Thoracic aorta (tissue), 2 donors: ENCODE measurements around the gene EIF4EBP2. TPM values are rescaled to one million over a fixed set of nuclear protein-coding genes. Genes with fewer than 3 reads are reported as not detected.

Experiments used
- ATAC-seq: fragments of 150-250 bp; one replicate; pipeline ENCODE4 v1.8.0; 2017; ENCODE audit warnings: low read depth; ENCODE audit not compliant: insufficient number of reproducible peaks, low FRiP score
- DNase-seq: peaks from one replicate; pipeline ENCODE4 v3.0.0-alpha.2; 2020; ENCODE audit warnings: low spot score
- H3K27ac ChIP-seq, 2 donors: fragments of 200-600 bp; sonication (generic); 1 replicate in 1 of 2; 2 replicates in 1 of 2; pipeline ENCODE4 v1.5.1; 2016; ENCODE audit warnings: mild to moderate bottlenecking in 2 of 2, moderate library complexity in 2 of 2
- H3K27me3 ChIP-seq: fragments of 200-600 bp; sonication (generic); replicated peaks from 2 replicates; pipeline ENCODE4 v1.6.0; 2016; ENCODE audit warnings: mild to moderate bottlenecking; ENCODE audit not compliant: insufficient read depth
- H3K36me3 ChIP-seq: fragments of 200-600 bp; sonication (generic); one replicate; pipeline ENCODE4 v1.5.1; 2016
- H3K4me1 ChIP-seq, 2 donors: fragments of 200-600 bp; sonication (generic); 1 replicate in 1 of 2; 2 replicates in 1 of 2; pipeline versions ENCODE4 v1.5.1 to v1.6.0; 2016; ENCODE audit warnings: low read depth in 2 of 2, mild to moderate bottlenecking in 1 of 2; ENCODE audit not compliant: control insufficient read depth in 1 of 2
- H3K4me3 ChIP-seq: fragments of 200-600 bp; sonication (generic); 2 replicates; pipeline ENCODE4 v1.5.1; 2016; ENCODE audit warnings: mild to moderate bottlenecking
- H3K9me3 ChIP-seq: fragments of 200-600 bp; sonication (generic); 2 replicates; pipeline ENCODE4 v1.5.1; 2016
- total RNA-seq, 2 donors: library from RNA; depleted of rRNA; stranded (reverse); fragments of >200 nt; gene quantifications; one replicate each; pipeline versions ENCODE4 v1.1.0 to v1.2.3, GENCODE V29; 2016
- TF ChIP-seq, protein P1 (sequence below): fragments of 200-600 bp; sonication (generic); IDR thresholded peaks from one replicate; pipeline ENCODE4 v1.5.1; 2019; ENCODE audit warnings: antibody characterized with exemption

The EIF4EBP2 gene
- total RNA-seq, 2 donors from 2014 or later = 52.8 to 60.0 TPM

DNA sequence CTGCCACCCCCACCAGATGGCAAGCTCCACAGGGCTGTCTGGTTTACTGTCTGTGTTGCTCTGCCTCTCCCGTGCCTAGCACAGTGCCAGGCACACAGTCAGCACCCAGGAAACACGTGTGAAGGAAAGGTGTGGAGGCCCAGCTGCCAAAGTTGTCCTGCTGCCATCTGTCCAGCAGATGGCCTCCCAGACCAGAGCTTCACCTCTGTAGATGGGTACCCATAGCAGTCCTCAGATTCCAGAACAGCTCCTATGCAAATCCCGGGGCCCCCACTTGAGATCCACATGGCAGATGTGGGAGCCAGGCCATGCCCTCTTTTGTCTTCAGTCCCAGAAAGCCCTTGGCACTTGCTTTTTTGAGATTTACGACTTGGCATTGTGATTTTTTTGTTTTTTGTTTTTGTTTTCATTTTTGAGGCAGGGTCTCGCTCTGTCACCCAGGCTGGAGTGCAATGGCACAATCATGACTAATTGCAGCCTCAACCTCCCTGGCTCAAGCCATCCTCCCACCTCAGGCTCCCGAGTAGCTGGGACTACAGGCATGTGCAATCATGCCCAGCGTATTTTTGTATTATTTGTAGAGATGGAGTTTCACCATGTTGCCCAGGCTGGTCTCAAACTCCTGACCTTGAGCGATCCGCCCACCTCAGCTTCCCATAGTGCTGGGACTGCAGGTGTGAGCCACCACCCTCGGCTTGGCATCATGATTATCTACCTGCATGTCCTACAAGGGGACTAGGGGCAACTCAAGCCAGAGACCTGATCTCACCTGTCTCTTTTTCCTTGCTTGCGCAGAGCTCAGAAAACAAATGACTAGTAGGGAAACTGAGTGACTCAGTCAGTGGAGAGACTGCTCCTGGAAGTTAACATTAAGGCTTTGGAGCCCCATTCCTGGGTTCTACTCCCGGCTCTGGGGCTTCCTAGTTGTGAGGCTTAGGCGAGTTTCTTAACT, 57.7 kb downstream of the EIF4EBP2 start:
- Histone ChIP-seq H3K36me3 (no peaks in the 10 kb centered on the region), H3K4me3 (no peak overlapping the region), H3K27ac (peak overlapping the region in 1 of 2 donors; percentile 31), H3K9me3 (no peaks in the 10 kb centered on the region), H3K27me3 (no peaks in the 10 kb centered on the region), H3K4me1 (peaks cover 16 to 35% of the 10 kb centered on the region in 2 donors)
- no peak for DNase-seq
- no peak for ATAC-seq
- TF ChIP-seq, protein P1, sequence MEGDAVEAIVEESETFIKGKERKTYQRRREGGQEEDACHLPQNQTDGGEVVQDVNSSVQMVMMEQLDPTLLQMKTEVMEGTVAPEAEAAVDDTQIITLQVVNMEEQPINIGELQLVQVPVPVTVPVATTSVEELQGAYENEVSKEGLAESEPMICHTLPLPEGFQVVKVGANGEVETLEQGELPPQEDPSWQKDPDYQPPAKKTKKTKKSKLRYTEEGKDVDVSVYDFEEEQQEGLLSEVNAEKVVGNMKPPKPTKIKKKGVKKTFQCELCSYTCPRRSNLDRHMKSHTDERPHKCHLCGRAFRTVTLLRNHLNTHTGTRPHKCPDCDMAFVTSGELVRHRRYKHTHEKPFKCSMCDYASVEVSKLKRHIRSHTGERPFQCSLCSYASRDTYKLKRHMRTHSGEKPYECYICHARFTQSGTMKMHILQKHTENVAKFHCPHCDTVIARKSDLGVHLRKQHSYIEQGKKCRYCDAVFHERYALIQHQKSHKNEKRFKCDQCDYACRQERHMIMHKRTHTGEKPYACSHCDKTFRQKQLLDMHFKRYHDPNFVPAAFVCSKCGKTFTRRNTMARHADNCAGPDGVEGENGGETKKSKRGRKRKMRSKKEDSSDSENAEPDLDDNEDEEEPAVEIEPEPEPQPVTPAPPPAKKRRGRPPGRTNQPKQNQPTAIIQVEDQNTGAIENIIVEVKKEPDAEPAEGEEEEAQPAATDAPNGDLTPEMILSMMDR = peak; percentile 81

DNA sequence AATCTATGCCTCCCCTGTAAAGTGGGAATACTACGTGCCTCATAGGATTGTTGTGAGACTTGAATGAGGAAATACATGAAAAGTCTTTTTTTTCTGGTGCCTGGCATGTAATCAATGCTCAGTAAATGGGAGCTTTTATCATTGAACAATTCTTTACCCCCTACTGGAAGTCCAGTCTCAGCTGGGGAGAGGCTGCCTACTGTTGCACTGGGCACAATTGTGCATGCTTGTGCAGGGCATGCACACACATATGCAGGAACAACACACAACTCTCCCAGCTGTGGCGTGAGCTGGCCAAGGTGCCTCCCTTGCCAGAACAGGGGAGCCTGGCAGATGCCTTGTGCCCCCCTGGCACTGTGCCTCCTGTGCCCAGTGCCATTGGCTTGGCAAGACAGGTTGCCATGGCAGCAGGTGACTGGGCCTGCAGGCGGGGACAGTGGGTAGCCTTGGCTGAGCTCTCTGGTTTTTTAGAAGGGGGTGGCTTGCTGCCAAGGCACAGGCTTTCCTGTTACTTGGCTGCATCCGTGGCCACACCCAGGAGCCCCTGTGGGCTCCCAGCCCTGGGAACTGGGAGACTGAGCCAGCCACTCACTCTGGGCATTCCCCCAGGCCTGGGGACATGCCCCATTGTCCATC, 58.5 kb downstream of the EIF4EBP2 start:
- H3K36me3 ChIP-seq = no peaks in the 10 kb centered on the region
- H3K9me3 ChIP-seq = no peaks in the 10 kb centered on the region
- H3K27ac ChIP-seq = peak overlapping the region in 1 of 2 donors; percentile 31
- peak; percentile 73 for DNase-seq
- H3K4me1 ChIP-seq = peaks cover 16 to 35% of the 10 kb centered on the region in 2 donors
- no peaks in the 10 kb centered on the region for H3K27me3 ChIP-seq
- TF ChIP-seq, protein P1 = no peak
- ATAC-seq = peak; percentile 53
- H3K4me3 ChIP-seq = no peak overlapping the region

DNA sequence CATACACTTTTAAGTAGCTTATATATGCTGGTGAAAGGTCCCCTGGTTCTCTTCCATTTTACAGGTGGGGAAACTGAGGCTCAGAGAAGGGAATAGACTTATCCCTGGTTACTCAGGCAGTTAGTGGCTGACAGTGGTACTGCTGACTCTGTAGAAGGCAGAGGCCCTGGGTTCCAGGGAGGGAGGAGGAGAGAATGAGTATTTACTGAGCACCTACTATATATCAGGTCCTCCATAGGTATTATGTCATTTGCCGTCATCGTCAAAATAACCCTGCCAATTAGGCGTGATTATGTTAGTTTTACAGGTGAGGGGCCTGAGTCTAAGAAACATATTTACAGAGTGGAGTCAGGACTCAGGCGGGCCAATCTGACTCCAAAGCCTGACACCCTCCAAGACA, 61.3 kb downstream of the EIF4EBP2 start:
- Histone ChIP-seq H3K36me3 (no peaks in the 10 kb centered on the region), H3K27ac (no peak overlapping the region), H3K4me1 (peaks cover 7 to 16% of the 10 kb centered on the region in 2 donors), H3K9me3 (no peaks in the 10 kb centered on the region), H3K27me3 (no peaks in the 10 kb centered on the region), H3K4me3 (no peak overlapping the region)
- no peak for ATAC-seq
- TF ChIP-seq, protein P1 = no peak
- no peak for DNase-seq

GRCh38 chr10:70465832-70466231, 61.9 kb downstream of the EIF4EBP2 start:
- Histone ChIP-seq H3K4me1 (peaks cover 7 to 16% of the 10 kb centered on the region in 2 donors), H3K36me3 (no peaks in the 10 kb centered on the region), H3K27me3 (no peaks in the 10 kb centered on the region), H3K4me3 (no peak overlapping the region), H3K27ac (no peak overlapping the region), H3K9me3 (no peaks in the 10 kb centered on the region)
- TF ChIP-seq, protein P1 = no peak
- ATAC-seq (no peak), DNase-seq (no peak)

- Histone ChIP-seq H3K4me3 (no peak overlapping the region), H3K9me3 (no peaks in the 10 kb centered on the region), H3K36me3 (no peaks in the 10 kb centered on the region), H3K4me1 (peaks cover 7 to 11% of the 10 kb centered on the region in 2 donors), H3K27me3 (no peaks in the 10 kb centered on the region), H3K27ac (no peak overlapping the region)
- TF ChIP-seq, protein P1 = no peak
- ATAC-seq (no peak), DNase-seq (no peak)
These were observed 63.0 kb downstream of the EIF4EBP2 start for GRCh38 chr10:70466951-70467350.
